DOHH2 (cell line): Measurements from ENCODE around the gene TAF4.

Source experiments
- EZH2phosphoT487 ChIP-seq: fragments of 200-600 bp; sonication (generic); IDR thresholded peaks from 2 replicates; pipeline ENCODE4 v1.6.1; 2017; ENCODE audit warnings: borderline replicate concordance, mild to moderate bottlenecking, antibody characterized with exemption, low read length, moderate library complexity, mixed read lengths
- TF ChIP-seq, protein P1 (sequence below): fragments of 200-600 bp; sonication (generic); IDR thresholded peaks from one replicate; pipeline ENCODE4 v1.5.1; 2014; ENCODE audit warnings: antibody characterized with exemption, mild to moderate bottlenecking, low read depth, low read length; ENCODE audit not compliant: poor library complexity, severe bottlenecking

DNA sequence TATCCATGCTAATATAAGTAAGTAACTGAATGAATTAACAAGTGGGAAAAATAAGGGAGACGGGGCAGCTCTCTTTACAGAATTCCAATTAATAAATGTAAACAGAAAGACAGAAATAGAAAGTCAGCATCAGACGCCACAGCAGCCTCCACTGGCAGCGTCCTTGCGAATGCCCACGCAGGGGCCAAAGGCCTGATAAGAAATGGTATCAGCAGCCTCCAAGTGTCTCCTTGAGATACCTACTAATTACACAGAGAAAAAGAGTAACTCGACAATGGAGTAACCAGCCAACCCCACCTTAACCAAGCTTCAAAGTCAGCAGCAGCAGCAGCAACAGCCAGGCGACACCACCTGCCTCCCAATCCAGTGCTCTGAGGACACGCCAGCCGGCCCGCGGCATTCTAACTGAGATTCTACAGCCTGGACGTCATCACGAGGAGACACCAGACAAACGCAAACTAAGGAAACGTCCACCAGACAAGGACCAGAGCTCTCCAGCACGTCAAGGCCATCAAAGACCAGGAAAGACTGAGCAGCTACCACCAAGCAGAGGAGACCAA lies 78.8 kb downstream of the TAF4 start:
- TF ChIP-seq, protein P1, sequence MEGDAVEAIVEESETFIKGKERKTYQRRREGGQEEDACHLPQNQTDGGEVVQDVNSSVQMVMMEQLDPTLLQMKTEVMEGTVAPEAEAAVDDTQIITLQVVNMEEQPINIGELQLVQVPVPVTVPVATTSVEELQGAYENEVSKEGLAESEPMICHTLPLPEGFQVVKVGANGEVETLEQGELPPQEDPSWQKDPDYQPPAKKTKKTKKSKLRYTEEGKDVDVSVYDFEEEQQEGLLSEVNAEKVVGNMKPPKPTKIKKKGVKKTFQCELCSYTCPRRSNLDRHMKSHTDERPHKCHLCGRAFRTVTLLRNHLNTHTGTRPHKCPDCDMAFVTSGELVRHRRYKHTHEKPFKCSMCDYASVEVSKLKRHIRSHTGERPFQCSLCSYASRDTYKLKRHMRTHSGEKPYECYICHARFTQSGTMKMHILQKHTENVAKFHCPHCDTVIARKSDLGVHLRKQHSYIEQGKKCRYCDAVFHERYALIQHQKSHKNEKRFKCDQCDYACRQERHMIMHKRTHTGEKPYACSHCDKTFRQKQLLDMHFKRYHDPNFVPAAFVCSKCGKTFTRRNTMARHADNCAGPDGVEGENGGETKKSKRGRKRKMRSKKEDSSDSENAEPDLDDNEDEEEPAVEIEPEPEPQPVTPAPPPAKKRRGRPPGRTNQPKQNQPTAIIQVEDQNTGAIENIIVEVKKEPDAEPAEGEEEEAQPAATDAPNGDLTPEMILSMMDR: no peak
- no peak for TF ChIP-seq EZH2phosphoT487
